Measurements from ENCODE around the gene ARHGEF4. TPM values are rescaled to one million over a fixed set of nuclear protein-coding genes. Genes with fewer than 3 reads are reported as not detected.

Gene ARHGEF4
- total RNA-seq, 1 donor from 2014 or later, result 9.3 TPM

GRCh38 chr2:130820279-130820861, 16.3 kb upstream of the ARHGEF4 start:
- no peak for DNase-seq (ENCODE audit: low read depth)
- no peak for TF ChIP-seq CTCF (IDR thresholded peaks at IDR 0.05; ENCODE audit: insufficient read depth, low read length, poor library complexity, severe bottlenecking)
- H3K27me3 ChIP-seq (ENCODE audit: control insufficient read depth, insufficient read depth, low read length), result no peaks in the 10 kb centered on the region
- H3K4me3 ChIP-seq (ENCODE audit: low read depth, low read length), result no peak overlapping the region
- H3K36me3 ChIP-seq (ENCODE audit: control insufficient read depth, insufficient read depth, low read length), result no peaks in the 10 kb centered on the region

- Histone ChIP-seq H3K36me3 (ENCODE audit: control insufficient read depth, insufficient read depth, low read length) (no peaks in the 10 kb centered on the region), H3K4me3 (ENCODE audit: low read depth, low read length) (no peak overlapping the region), H3K27me3 (ENCODE audit: control insufficient read depth, insufficient read depth, low read length) (no peaks in the 10 kb centered on the region)
- no peak for TF ChIP-seq CTCF (IDR thresholded peaks at IDR 0.05; ENCODE audit: insufficient read depth, low read length, poor library complexity, severe bottlenecking)
- no peak for DNase-seq (ENCODE audit: low read depth)
These were observed 14.8 kb upstream of the ARHGEF4 start for GRCh38 chr2:130821867-130822266.

GRCh38 chr2:130822766-130823165, 13.9 kb upstream of the ARHGEF4 start:
- DNase-seq (ENCODE audit: low read depth), result no peak

GRCh38 chr2:130823171-130823885, 13.4 kb upstream of the ARHGEF4 start:
- Histone ChIP-seq H3K36me3 (ENCODE audit: control insufficient read depth, insufficient read depth, low read length) (no peaks in the 10 kb centered on the region), H3K27me3 (ENCODE audit: control insufficient read depth, insufficient read depth, low read length) (no peaks in the 10 kb centered on the region), H3K4me3 (ENCODE audit: low read depth, low read length) (no peak overlapping the region)
- no peak for TF ChIP-seq CTCF (IDR thresholded peaks at IDR 0.05; ENCODE audit: insufficient read depth, low read length, poor library complexity, severe bottlenecking)
- no peak for DNase-seq (ENCODE audit: low read depth)

More at GRCh38 chr2:130822766-130823165, 13.9 kb upstream of the ARHGEF4 start:
- no peak for TF ChIP-seq CTCF (IDR thresholded peaks at IDR 0.05; ENCODE audit: insufficient read depth, low read length, poor library complexity, severe bottlenecking)
- H3K4me3 ChIP-seq (ENCODE audit: low read depth, low read length), result no peak overlapping the region
- H3K27me3 ChIP-seq (ENCODE audit: control insufficient read depth, insufficient read depth, low read length), result no peaks in the 10 kb centered on the region
- no peaks in the 10 kb centered on the region for H3K36me3 ChIP-seq (ENCODE audit: control insufficient read depth, insufficient read depth, low read length)

DNA sequence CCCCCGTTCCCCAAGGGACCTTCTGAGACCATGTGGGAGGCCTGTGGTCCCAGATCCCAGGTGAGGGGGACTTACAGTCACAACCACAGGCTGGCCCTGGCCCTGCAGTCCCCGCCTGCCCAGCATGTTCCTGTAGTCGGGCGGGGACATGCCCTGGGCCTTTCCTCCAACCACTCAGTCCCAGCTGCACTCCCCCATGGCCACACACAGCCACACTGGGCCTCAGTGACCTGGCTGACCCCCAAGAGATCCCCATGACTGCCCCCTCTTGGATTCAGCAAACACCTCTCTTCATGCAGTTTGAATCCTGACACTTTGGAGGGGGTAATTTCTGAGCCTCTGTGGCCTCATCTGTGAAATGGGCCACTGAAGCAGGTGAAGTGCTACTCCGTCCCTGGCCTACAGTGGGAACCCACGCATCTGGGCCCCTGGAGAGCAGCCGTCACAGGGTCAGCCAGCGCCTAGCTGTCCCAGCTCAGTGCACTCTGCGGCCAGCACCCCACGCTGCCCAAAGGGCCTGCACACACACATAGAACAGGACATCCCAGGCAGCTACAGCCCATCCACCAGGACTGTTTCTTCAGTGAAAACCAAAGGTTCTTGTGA, 12.7 kb upstream of the ARHGEF4 start:
- Histone ChIP-seq H3K36me3 (ENCODE audit: control insufficient read depth, insufficient read depth, low read length) (no peaks in the 10 kb centered on the region), H3K4me3 (ENCODE audit: low read depth, low read length) (no peak overlapping the region), H3K27me3 (ENCODE audit: control insufficient read depth, insufficient read depth, low read length) (no peaks in the 10 kb centered on the region)
- DNase-seq (ENCODE audit: low read depth), result no peak
- TF ChIP-seq CTCF (IDR thresholded peaks at IDR 0.05; ENCODE audit: insufficient read depth, low read length, poor library complexity, severe bottlenecking), result no peak
